ES-I3 (cell line): ENCODE measurements around the gene MVK.

ENCODE experiments used
- H3K36me3 ChIP-seq: 2 replicates; pipeline ENCODE4 v1.6.1; 2013; ENCODE audit warnings: mild to moderate bottlenecking, low read length, control low read depth, moderate library complexity; ENCODE audit not compliant: insufficient read depth
- H3K4me1 ChIP-seq: 2 replicates; pipeline ENCODE4 v1.6.1; 2013; ENCODE audit warnings: mild to moderate bottlenecking, control low read depth, low read length; ENCODE audit not compliant: insufficient read depth
- H3K9ac ChIP-seq: 2 replicates; pipeline ENCODE4 v1.6.1; 2013; ENCODE audit warnings: low read depth, mild to moderate bottlenecking, low read length, moderate library complexity
- H3K9me3 ChIP-seq: 2 replicates; pipeline ENCODE4 v1.6.1; 2013; ENCODE audit warnings: mild to moderate bottlenecking, low read length, moderate library complexity; ENCODE audit not compliant: control insufficient read depth, insufficient read depth

Gene MVK

GRCh38 chr12:109639151-109639872, 65.7 kb downstream of the MVK start:
- Histone ChIP-seq H3K9me3 (no peaks in the 10 kb centered on the region), H3K4me1 (no peaks in the 10 kb centered on the region), H3K9ac (no peak overlapping the region), H3K36me3 (no peaks in the 10 kb centered on the region)

- no peaks in the 10 kb centered on the region for H3K36me3 ChIP-seq
- no peaks in the 10 kb centered on the region for H3K4me1 ChIP-seq
- no peak overlapping the region for H3K9ac ChIP-seq
- H3K9me3 ChIP-seq: no peaks in the 10 kb centered on the region
Observed at GRCh38 chr12:109640961-109641360, 67.4 kb downstream of the MVK start.

GRCh38 chr12:109641422-109641821, 67.8 kb downstream of the MVK start:
- no peaks in the 10 kb centered on the region for H3K9me3 ChIP-seq
- no peak overlapping the region for H3K9ac ChIP-seq
- no peaks in the 10 kb centered on the region for H3K4me1 ChIP-seq
- no peaks in the 10 kb centered on the region for H3K36me3 ChIP-seq

- no peak overlapping the region for H3K9ac ChIP-seq
- H3K36me3 ChIP-seq: no peaks in the 10 kb centered on the region
- H3K4me1 ChIP-seq: no peaks in the 10 kb centered on the region
- no peaks in the 10 kb centered on the region for H3K9me3 ChIP-seq
Observed at GRCh38 chr12:109642506-109643132, 69.0 kb downstream of the MVK start.

GRCh38 chr12:109645194-109645593, 71.6 kb downstream of the MVK start:
- Histone ChIP-seq H3K9ac (no peak overlapping the region), H3K36me3 (no peaks in the 10 kb centered on the region), H3K9me3 (no peaks in the 10 kb centered on the region), H3K4me1 (no peaks in the 10 kb centered on the region)

GRCh38 chr12:109645708-109646107, 72.1 kb downstream of the MVK start:
- no peaks in the 10 kb centered on the region for H3K4me1 ChIP-seq
- no peaks in the 10 kb centered on the region for H3K9me3 ChIP-seq
- H3K36me3 ChIP-seq: no peaks in the 10 kb centered on the region
- no peak overlapping the region for H3K9ac ChIP-seq
